SK-N-SH (cell line): ENCODE data around the gene NCLN.

Source experiments
- CHD2 ChIP-seq: fragments of 150-350 bp; IDR thresholded peaks from 2 replicates; pipeline ENCODE4 v1.6.1; 2018; ENCODE audit warnings: low read length; ENCODE audit not compliant: partially characterized antibody
- EP300 ChIP-seq, 2 experiments: IDR thresholded peaks; 2 replicates each; pipeline versions ENCODE4 v1.4.0 to v1.6.1; 2012; ENCODE audit warnings: borderline replicate concordance in 1 of 2, low read depth in 1 of 2, low read length in 1 of 2
- EZH2phosphoT487 ChIP-seq: fragments of 200-600 bp; sonication (generic); IDR thresholded peaks from 2 replicates; pipeline ENCODE4 v1.6.1; 2017; ENCODE audit warnings: low read depth, mixed run types, mild to moderate bottlenecking, antibody characterized with exemption, moderate library complexity, borderline replicate concordance
- FOSL2 ChIP-seq: IDR thresholded peaks from 2 replicates; pipeline ENCODE4 v1.4.0; 2012; ENCODE audit warnings: low read depth, mild to moderate bottlenecking, moderate library complexity, borderline replicate concordance
- FOXM1 ChIP-seq: IDR thresholded peaks from 2 replicates; pipeline ENCODE4 v1.4.0; 2012; ENCODE audit warnings: low read depth, mild to moderate bottlenecking
- MEF2A ChIP-seq: IDR thresholded peaks from 2 replicates; pipeline ENCODE4 v1.4.0; 2012; ENCODE audit warnings: low read depth, borderline replicate concordance
- POLR2AphosphoS5 ChIP-seq: IDR thresholded peaks from 2 replicates; pipeline ENCODE4 v1.6.1; 2012; ENCODE audit warnings: low read depth, low read length
- RAD21 ChIP-seq: IDR thresholded peaks from 2 replicates; pipeline ENCODE4 v1.6.1; 2012; ENCODE audit warnings: mild to moderate bottlenecking, low read length
- REST ChIP-seq: IDR thresholded peaks from 2 replicates; pipeline ENCODE4 v1.6.1; 2012; ENCODE audit warnings: mild to moderate bottlenecking, low read depth, low read length, moderate library complexity
- SIN3A ChIP-seq: IDR thresholded peaks from 2 replicates; pipeline ENCODE4 v1.6.1; 2012; ENCODE audit warnings: low read depth, mild to moderate bottlenecking, low read length, moderate library complexity, borderline replicate concordance
- TAF1 ChIP-seq: IDR thresholded peaks from 2 replicates; pipeline ENCODE4 v1.6.1; 2012; ENCODE audit warnings: low read depth, mild to moderate bottlenecking, low read length, moderate library complexity, borderline replicate concordance
- USF2 ChIP-seq: fragments of 150-350 bp; IDR thresholded peaks from 2 replicates; pipeline ENCODE4 v1.6.1; 2017; ENCODE audit warnings: antibody characterized with exemption, low read length, low read depth, borderline replicate concordance
- YY1 ChIP-seq: IDR thresholded peaks from 2 replicates; pipeline ENCODE4 v1.4.0; 2012; ENCODE audit warnings: low read depth, mild to moderate bottlenecking
- TF ChIP-seq, protein P1 (sequence below): fragments of 200-600 bp; sonication (generic); IDR thresholded peaks from 2 replicates; pipeline ENCODE4 v1.6.1; 2017; ENCODE audit warnings: antibody characterized with exemption, mild to moderate bottlenecking, moderate library complexity

DNA sequence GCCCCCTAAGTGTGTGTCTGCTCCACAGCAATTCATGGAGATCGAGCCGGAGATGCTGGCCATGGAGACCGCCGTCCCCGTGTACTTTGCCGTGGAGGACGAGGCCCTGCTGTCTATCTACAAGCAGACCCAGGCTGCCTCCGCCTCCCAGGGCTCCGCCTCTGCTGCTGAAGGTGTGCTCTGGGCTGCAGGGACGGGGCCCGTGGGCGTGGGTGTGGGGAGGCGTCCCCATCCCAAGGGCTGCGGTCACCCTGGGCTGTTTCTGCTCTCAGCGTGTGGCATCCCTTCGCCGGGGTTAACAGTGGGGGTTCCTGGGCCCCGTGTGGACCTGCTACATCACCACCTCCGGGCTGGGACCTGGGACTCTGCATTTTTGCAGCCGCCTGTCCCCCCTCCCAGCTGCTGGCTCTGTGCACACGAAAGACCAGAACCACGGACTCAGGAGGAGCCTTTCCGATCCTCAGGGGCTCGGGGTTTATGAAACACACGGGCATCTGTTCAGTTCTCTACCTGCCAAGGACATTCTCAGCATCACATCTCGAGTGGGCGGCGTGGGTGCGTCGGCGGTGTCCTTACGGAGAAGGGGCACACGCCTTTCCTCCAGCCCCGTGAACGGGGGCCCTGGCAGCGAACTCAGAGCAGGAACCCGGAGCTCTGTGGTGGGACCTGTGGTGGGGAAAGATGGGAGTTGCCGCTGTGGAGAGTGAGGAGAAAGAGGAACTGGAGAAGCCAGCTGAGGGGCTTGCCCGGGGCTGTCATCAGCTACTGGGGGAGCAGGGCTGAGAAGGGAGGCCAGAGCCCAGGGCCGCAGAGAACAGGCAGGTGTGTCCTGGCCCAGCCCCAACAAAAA, 7.8 kb downstream of the NCLN start:
- no peak for TF ChIP-seq FOSL2
- no peak for TF ChIP-seq RAD21
- no peak for TF ChIP-seq TAF1
- TF ChIP-seq, protein P1, sequence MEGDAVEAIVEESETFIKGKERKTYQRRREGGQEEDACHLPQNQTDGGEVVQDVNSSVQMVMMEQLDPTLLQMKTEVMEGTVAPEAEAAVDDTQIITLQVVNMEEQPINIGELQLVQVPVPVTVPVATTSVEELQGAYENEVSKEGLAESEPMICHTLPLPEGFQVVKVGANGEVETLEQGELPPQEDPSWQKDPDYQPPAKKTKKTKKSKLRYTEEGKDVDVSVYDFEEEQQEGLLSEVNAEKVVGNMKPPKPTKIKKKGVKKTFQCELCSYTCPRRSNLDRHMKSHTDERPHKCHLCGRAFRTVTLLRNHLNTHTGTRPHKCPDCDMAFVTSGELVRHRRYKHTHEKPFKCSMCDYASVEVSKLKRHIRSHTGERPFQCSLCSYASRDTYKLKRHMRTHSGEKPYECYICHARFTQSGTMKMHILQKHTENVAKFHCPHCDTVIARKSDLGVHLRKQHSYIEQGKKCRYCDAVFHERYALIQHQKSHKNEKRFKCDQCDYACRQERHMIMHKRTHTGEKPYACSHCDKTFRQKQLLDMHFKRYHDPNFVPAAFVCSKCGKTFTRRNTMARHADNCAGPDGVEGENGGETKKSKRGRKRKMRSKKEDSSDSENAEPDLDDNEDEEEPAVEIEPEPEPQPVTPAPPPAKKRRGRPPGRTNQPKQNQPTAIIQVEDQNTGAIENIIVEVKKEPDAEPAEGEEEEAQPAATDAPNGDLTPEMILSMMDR: no peak
- TF ChIP-seq EP300 (IDR thresholded peaks at IDR 0.05; ENCODE audit: borderline replicate concordance in 1 of 2, low read depth in 1 of 2, low read length in 1 of 2): no peak
- TF ChIP-seq YY1: no peak
- no peak for TF ChIP-seq CHD2
- TF ChIP-seq SIN3A: no peak
- TF ChIP-seq EZH2phosphoT487: no peak
- no peak for TF ChIP-seq POLR2AphosphoS5
- no peak for TF ChIP-seq MEF2A
- TF ChIP-seq FOXM1: no peak
- TF ChIP-seq USF2: no peak
- no peak for TF ChIP-seq REST
